Central memory CD8-positive, alpha-beta T cell (primary cell): Measurements from ENCODE around the gene RAB39A.
"Not testable (repeated sequence)": the region's sequence is repeated elsewhere in the genome, so short reads cannot be mapped to it uniquely, and the experiment has no call there.

Experiments
- ATAC-seq: fragments of 150-1000 bp; cut with Tn5 transposase; replicated peaks from 2 replicates; pipeline ENCODE4 v1.10.0; 2022; ENCODE audit warnings: mild to moderate bottlenecking, moderate FRiP score, moderate number of reproducible peaks; ENCODE audit not compliant: poor library complexity, severe bottlenecking; ENCODE audit errors: extremely low read depth
- DNase-seq, 2 donors: peaks; one replicate each; pipeline ENCODE4 v3.0.0; 2021; ENCODE audit warnings: low spot score in 2 of 2
- H3K27ac Mint-ChIP-seq: one replicate; pipeline ENCODE4 v1.8.0; 2022; ENCODE audit warnings: low read depth, mild to moderate bottlenecking, moderate library complexity, mixed read lengths
- H3K27me3 Mint-ChIP-seq: one replicate; pipeline ENCODE4 v1.8.0; 2022; ENCODE audit warnings: mixed read lengths
- H3K36me3 Mint-ChIP-seq: one replicate; pipeline ENCODE4 v1.8.0; 2022; ENCODE audit warnings: mild to moderate bottlenecking, moderate library complexity, mixed read lengths; ENCODE audit not compliant: insufficient read depth
- H3K4me1 Mint-ChIP-seq: one replicate; pipeline ENCODE4 v1.8.0; 2022; ENCODE audit warnings: mixed read lengths
- H3K4me3 Mint-ChIP-seq: one replicate; pipeline ENCODE4 v1.8.0; 2022; ENCODE audit warnings: mild to moderate bottlenecking, moderate library complexity, mixed read lengths
- H3K9me3 Mint-ChIP-seq: one replicate; pipeline ENCODE4 v1.8.0; 2022; ENCODE audit warnings: mixed read lengths

Gene RAB39A

DNA sequence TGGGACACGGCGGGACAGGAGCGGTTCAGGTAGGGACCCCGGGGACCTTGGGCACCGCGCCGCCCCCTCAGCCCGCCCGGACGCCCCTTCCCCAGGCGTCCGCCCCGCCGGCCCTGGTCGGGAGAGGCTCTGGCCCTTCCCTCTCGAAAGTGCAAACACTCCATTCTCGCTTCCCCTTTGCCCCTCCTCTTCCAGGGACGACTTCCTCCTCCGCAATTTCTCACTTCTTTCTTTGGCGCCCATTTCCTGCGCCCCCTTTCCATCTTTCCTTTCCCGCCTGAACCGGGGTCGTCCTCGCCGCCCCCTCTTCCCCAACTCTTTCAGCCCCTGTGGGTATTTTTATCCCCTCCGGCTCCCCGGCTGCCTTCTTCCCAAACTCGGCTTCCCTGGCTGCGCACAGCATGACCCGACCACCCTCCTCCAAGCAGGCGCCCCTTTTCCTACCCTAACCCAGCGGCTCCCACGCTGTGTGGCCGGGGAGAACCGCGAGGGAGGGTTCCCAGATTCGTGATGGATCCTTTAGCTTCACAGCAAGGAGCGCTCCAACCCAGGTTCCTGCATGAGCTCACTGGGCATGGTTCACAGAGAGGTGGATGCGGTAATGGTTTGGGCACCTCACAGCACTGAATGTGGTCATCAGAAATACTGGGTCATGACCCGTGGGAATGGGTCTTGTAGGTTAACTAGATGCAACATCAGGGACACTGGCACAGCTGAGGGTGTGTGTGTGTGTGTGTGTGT is 689 bp downstream of the RAB39A start:
- H3K4me1 Mint-ChIP-seq: peaks cover 7% of the 10 kb centered on the region
- H3K27ac Mint-ChIP-seq: no peak overlapping the region
- peaks cover 6% of the 10 kb centered on the region for H3K36me3 Mint-ChIP-seq
- H3K4me3 Mint-ChIP-seq: peak overlapping the region; percentile 77
- peaks cover 41% of the 10 kb centered on the region for H3K27me3 Mint-ChIP-seq
- no peaks in the 10 kb centered on the region for H3K9me3 Mint-ChIP-seq
- DNase-seq: no peak
- peak; percentile 17 for ATAC-seq

DNA sequence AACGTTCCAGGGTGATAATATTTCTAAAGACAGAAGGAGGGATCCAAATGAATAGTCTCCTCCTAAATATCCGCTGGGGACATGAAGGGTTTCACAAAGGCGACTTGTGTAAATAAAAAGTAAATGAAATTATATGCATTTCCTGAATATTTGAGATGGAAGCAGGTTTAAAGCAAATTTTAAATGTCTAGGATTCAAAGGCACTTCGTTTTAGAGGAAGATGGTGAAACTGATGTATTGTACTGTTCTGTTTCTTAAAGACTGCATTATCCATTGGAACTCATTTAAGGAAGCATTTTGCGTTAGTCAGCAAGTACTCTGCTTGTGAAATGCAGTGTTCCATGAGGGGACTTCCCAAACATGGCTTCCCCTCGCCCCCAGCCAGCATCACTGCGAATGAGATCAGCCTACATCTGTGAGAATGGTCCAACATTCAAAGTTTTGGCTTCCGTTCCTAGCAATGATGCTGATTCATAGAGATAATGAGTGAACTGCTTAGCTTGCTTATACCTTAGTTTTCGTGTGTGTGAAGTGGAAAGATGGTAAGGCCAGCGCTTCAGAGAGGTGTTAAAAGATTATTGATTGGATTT is 1.5 kb downstream of the RAB39A start:
- ATAC-seq (no peak), DNase-seq (no peak)
- Mint-ChIP-seq H3K27ac (no peak overlapping the region), H3K27me3 (peaks cover 36% of the 10 kb centered on the region), H3K36me3 (peaks cover 6% of the 10 kb centered on the region), H3K9me3 (no peaks in the 10 kb centered on the region), H3K4me3 (no peak overlapping the region), H3K4me1 (peaks cover 7% of the 10 kb centered on the region)

DNA sequence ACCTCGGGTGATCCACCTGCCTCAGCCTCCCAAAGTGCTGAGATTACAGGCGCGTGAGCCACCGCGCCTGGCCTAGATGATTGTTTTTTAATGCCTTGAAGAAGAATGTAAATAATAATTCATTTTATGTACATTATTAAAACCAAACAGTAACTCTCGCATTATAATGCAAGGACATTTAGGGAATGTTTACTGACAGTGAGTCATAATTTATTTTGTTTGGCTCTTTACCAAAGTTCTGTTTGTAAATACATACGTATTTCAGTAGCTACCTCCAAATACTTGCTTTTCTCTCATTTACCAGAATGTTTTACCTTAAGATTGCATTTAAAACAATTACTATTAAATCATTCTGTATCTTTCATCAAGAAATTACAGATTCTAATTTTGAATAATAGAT is 3.0 kb downstream of the RAB39A start:
- peaks cover 6% of the 10 kb centered on the region for H3K36me3 Mint-ChIP-seq

DNA sequence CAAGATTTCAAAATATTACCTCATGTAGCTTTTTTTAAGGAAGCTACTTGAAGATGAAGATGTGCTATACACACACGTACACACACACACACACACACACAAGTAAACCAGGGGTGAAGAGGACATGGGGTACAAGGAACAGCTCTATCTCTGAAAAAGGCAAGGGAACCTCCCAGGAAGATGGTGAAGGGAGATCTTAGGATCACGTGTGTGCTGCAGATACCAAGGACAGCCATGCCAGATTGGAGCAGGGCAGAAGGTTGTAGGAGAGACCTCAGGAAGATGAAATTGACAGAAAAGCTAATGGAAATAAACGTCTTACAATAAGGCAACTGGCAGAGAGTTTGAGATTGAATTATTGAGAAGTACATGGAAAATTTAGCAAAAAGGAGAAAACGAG is 19.7 kb downstream of the RAB39A start:
- DNase-seq (no peak), ATAC-seq (no peak)
- H3K36me3 Mint-ChIP-seq: peaks cover 1% of the 10 kb centered on the region
- no peaks in the 10 kb centered on the region for H3K9me3 Mint-ChIP-seq
- H3K4me1 Mint-ChIP-seq: no peaks in the 10 kb centered on the region
- no peak overlapping the region for H3K27ac Mint-ChIP-seq
- peaks cover 15% of the 10 kb centered on the region for H3K27me3 Mint-ChIP-seq
- H3K4me3 Mint-ChIP-seq: no peak overlapping the region

More for the DNA sequence above, 3.0 kb downstream of the RAB39A start:
- no peaks in the 10 kb centered on the region for H3K9me3 Mint-ChIP-seq
- H3K4me3 Mint-ChIP-seq: no peak overlapping the region
- peaks cover 7% of the 10 kb centered on the region for H3K4me1 Mint-ChIP-seq
- no peak overlapping the region for H3K27ac Mint-ChIP-seq
- no peak for DNase-seq
- ATAC-seq: no peak
- H3K27me3 Mint-ChIP-seq: peaks cover 33% of the 10 kb centered on the region

DNA sequence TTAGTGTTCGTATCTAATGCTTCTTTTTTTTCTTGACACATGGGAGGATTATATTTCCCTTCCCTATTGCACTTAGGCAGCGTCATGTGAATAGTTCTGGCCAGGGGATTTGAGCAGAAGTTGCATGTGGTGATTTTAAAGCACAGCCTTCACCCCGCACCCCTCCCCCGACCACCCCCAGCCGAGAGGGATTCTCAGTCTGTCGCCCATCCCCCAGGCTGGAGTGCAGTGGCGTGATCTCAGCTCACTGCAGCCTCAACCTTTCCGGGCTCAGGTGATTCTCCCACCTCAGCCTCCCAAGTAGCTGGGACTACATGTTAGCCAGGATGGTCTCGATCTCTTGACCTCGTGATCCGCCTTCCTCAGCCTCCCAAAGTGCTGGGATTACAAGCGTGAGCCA is 20.1 kb downstream of the RAB39A start:
- ATAC-seq, H3K9me3 Mint-ChIP-seq, H3K27ac Mint-ChIP-seq, H3K4me1 Mint-ChIP-seq, H3K36me3 Mint-ChIP-seq, H3K4me3 Mint-ChIP-seq, DNase-seq: not testable (repeated sequence)
- peaks cover 12% of the 10 kb centered on the region for H3K27me3 Mint-ChIP-seq

DNA sequence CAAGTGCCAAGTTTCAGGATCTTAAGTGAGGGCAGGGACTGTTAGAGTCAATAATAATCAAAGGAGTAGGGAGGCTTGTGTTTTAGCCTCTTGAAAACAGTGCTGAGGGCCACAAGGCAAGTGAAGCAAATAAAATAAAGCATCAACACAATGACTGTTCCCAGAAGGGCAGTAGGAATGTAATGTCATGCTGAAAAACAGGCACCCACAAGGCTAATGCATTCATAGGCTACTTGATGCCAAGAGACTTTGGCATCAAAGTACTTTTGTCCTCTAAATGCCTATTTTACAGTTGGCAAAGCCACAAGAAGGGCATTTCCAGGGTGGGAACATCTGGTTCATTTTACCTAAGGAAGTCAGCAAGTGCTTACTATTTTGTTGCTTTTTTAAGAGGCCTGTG is 22.9 kb downstream of the RAB39A start:
- H3K36me3 Mint-ChIP-seq: peaks cover 1% of the 10 kb centered on the region

DNA sequence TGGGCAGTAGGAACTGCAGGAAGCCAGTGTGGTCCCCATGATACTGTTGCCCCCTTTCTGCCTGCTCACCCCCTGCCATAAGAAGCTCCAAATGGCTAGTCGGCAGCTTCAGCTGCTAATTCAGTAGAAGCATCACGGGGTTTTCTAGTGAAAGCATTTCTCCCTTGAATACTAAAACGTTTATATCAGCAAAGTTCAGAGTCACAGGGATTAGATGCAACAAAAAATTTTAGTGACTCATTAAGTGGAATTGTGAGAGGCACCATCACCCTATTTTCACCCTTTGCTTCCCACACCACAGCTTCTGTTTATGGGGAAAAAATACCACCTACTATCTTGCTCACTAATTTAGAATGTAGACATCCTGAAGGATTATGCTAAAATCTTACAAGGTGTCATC is 25.2 kb downstream of the RAB39A start:
- DNase-seq (no peak), ATAC-seq (no peak)
- Mint-ChIP-seq H3K4me3 (no peak overlapping the region), H3K27me3 (peaks cover 24% of the 10 kb centered on the region), H3K36me3 (peaks cover 1% of the 10 kb centered on the region), H3K4me1 (no peaks in the 10 kb centered on the region), H3K27ac (no peak overlapping the region), H3K9me3 (no peaks in the 10 kb centered on the region)

More for the DNA sequence above, 22.9 kb downstream of the RAB39A start:
- Mint-ChIP-seq H3K27me3 (peaks cover 14% of the 10 kb centered on the region), H3K9me3 (no peaks in the 10 kb centered on the region), H3K4me3 (no peak overlapping the region), H3K4me1 (no peaks in the 10 kb centered on the region), H3K27ac (no peak overlapping the region)
- no peak for ATAC-seq
- DNase-seq: no peak

DNA sequence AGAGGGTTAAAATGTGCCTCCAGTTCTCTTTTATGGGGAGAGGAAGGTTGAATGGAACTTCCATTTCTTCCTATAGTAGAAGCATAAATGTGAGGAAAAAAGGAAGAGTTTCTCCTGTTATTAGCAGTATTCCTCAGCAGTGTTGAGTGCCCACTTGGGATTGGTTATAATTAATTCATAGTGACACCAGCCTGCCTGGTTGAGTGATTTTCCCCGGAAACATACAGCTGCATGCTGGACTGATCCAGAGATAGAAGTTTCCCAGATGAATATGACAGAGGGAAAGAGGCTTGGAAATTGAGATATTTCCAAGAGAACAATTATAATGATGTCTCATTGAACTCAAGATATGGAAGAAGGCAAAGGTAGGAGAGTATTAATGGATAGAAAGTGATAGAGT is 28.3 kb downstream of the RAB39A start:
- H3K9me3 Mint-ChIP-seq: no peaks in the 10 kb centered on the region
- no peaks in the 10 kb centered on the region for H3K4me1 Mint-ChIP-seq
- peaks cover 1% of the 10 kb centered on the region for H3K36me3 Mint-ChIP-seq
- no peak for DNase-seq
- no peak for ATAC-seq
- no peak overlapping the region for H3K4me3 Mint-ChIP-seq
- no peak overlapping the region for H3K27ac Mint-ChIP-seq
- peaks cover 38% of the 10 kb centered on the region for H3K27me3 Mint-ChIP-seq

DNA sequence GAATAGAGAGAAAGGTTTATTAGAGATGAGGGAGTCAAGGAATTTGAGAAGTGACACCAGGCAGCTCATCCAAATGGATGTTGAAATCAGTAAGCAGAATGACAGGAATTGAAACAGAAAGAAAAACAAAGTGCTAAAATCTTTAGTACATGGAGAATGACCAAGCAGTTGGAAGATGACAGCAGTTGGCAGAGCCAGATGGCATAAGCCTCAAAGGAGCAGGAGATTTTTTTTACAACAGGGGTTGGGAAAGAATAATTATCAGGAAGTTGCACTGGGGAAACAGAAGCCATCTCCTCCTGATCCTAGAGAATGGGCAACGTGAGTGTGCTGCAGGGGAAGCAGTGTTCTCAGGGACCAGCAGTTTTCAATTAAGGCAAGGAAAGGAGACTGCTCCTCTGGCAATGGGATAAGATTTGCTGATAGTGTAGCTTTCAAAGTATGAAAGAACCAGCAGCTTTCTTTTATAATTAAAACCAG is 28.9 kb downstream of the RAB39A start:
- DNase-seq: no peak
- no peaks in the 10 kb centered on the region for H3K9me3 Mint-ChIP-seq
- no peak overlapping the region for H3K27ac Mint-ChIP-seq
- no peak for ATAC-seq
- no peaks in the 10 kb centered on the region for H3K4me1 Mint-ChIP-seq
- H3K36me3 Mint-ChIP-seq: peaks cover under 1% of the 10 kb centered on the region
- H3K4me3 Mint-ChIP-seq: no peak overlapping the region
- peaks cover 44% of the 10 kb centered on the region for H3K27me3 Mint-ChIP-seq

DNA sequence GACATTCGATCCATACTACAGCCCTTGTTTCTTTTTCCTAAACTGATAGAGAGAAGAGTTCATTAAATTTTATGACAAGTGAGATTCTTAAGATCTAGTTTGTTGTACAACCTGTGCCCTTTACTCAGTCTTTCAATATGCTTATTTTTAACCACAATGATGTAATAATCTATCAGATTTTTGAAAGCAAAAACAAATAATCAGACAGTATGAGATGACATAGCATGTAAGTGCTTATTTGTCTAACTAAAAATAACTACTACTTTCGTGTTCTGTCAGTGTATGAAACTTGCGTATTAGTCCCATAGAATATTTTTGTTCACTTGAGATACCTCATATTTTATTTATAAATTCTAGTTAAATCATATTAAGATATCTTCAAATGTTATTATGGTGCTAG is 33.2 kb downstream of the RAB39A start:
- Mint-ChIP-seq H3K9me3 (no peaks in the 10 kb centered on the region), H3K36me3 (no peaks in the 10 kb centered on the region), H3K27me3 (peaks cover 43% of the 10 kb centered on the region), H3K4me3 (no peak overlapping the region), H3K4me1 (no peaks in the 10 kb centered on the region), H3K27ac (no peak overlapping the region)
- ATAC-seq (no peak), DNase-seq (no peak)

DNA sequence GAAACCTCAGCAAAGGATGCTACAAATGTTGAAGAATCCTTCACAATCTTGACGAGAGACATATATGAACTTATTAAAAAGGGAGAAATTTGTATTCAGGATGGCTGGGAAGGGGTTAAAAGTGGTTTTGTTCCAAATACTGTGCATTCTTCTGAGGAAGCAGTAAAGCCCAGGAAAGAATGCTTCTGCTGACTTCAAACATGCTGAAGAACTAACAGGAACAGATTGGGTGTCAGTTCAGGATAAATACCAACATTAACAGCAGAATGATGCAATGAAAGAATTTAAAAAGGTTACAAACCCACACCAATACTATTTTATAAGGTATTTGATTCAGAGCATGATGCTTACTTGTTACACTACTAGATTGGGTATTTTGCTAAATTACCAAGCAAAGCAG is 33.9 kb downstream of the RAB39A start:
- ATAC-seq: no peak
- H3K27ac Mint-ChIP-seq: no peak overlapping the region
- H3K27me3 Mint-ChIP-seq: peaks cover 36% of the 10 kb centered on the region
- H3K36me3 Mint-ChIP-seq: no peaks in the 10 kb centered on the region
- DNase-seq: no peak
- H3K4me3 Mint-ChIP-seq: no peak overlapping the region
- no peaks in the 10 kb centered on the region for H3K4me1 Mint-ChIP-seq
- H3K9me3 Mint-ChIP-seq: no peaks in the 10 kb centered on the region

DNA sequence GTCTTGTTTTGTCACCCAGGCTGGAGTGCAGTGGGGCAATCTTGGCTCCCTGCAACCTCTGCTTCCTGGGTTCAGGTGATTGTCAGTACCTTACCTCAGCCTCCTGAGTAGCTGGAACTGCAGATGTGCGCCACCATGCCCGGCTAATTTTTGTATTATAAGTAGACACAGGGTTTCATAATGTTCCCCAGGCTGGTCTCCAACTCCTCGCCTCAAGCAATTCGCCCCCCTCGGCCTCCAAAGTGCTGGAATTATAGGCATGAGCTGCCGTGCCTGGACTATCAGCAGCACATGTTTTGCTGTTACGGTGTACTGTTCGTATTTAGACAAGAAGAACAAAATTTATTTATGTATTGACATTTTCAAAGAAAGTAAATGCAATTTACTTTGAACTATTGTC is 34.8 kb downstream of the RAB39A start:
- Mint-ChIP-seq H3K27ac (no peak overlapping the region), H3K4me1 (no peaks in the 10 kb centered on the region), H3K4me3 (no peak overlapping the region), H3K27me3 (peaks cover 26% of the 10 kb centered on the region), H3K9me3 (no peaks in the 10 kb centered on the region), H3K36me3 (no peaks in the 10 kb centered on the region)
- no peak for ATAC-seq
- no peak for DNase-seq

DNA sequence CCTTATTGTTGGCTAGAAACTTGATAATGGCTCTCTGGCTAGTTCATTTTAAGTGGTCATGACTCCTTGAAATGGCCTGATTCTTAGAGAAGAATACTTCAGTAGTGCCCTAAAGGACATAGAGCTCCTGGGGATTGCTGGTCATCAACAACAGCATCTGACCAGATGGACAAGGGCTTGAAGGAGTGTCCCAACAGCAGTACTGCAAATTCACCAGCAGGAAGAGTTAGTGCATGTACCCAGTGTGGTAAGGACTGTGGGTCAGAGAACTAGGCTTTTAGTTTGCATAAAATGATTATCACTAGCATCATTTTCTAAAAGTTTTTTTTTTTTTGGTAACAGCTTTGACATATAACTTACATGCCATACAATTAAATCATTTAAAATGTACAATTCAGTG is 41.0 kb downstream of the RAB39A start:
- Mint-ChIP-seq H3K4me3 (no peak overlapping the region), H3K27ac (no peak overlapping the region), H3K9me3 (no peaks in the 10 kb centered on the region), H3K4me1 (no peaks in the 10 kb centered on the region), H3K36me3 (no peaks in the 10 kb centered on the region), H3K27me3 (peaks cover 13% of the 10 kb centered on the region)
- no peak for DNase-seq
- ATAC-seq: no peak
